HUES64 (cell line): Measurements from ENCODE around the gene DLG2.

Experiments
- H3K27ac ChIP-seq: 2 replicates; pipeline ENCODE4 v1.7.0; 2013; ENCODE audit warnings: low read depth, low read length, inconsistent platforms
- H3K27me3 ChIP-seq: 2 replicates; pipeline ENCODE4 v1.6.1; 2013; ENCODE audit warnings: mild to moderate bottlenecking, low read length; ENCODE audit not compliant: insufficient read depth
- H3K36me3 ChIP-seq: 2 replicates; pipeline ENCODE4 v1.6.1; 2013; ENCODE audit warnings: mild to moderate bottlenecking, low read length; ENCODE audit not compliant: insufficient read depth
- H3K4me1 ChIP-seq: 2 replicates; pipeline ENCODE4 v1.6.1; 2013; ENCODE audit warnings: mild to moderate bottlenecking, low read length, moderate library complexity; ENCODE audit not compliant: insufficient read depth
- H3K4me3 ChIP-seq: 2 replicates; pipeline ENCODE4 v1.5.1; 2013; ENCODE audit warnings: mild to moderate bottlenecking, low read length, moderate library complexity
- H3K9ac ChIP-seq: 2 replicates; pipeline ENCODE4 v1.6.1; 2013; ENCODE audit warnings: mild to moderate bottlenecking, low read depth, low read length
- H3K9me3 ChIP-seq: 2 replicates; pipeline ENCODE4 v1.6.1; 2013; ENCODE audit warnings: low read depth, low read length; ENCODE audit not compliant: insufficient read depth
- WGBS: fragments of 150-250, 120-280 bp; methylation state at CpG from one replicate; pipeline ENCODE4 v1.1.7; 2013; ENCODE audit warnings: missing lambda C conversion rate; 5-methylcytosine and 5-hydroxymethylcytosine counted together

DLG2 gene

GRCh38 chr11:83951521-83951920, 1675.6 kb downstream of the DLG2 start:
- no peak overlapping the region; the same call in 1 of the 2 replicates for H3K27ac ChIP-seq
- H3K4me3 ChIP-seq: no peak overlapping the region
- WGBS: 86% methylated on average over 1 of the region's 1 CpG

GRCh38 chr11:83948200-83948599, 1678.9 kb downstream of the DLG2 start:
- Histone ChIP-seq H3K9me3 (no peaks in the 10 kb centered on the region), H3K4me3 (no peak overlapping the region), H3K27ac (no peak overlapping the region), H3K4me1 (peaks cover 23% of the 10 kb centered on the region), H3K27me3 (no peaks in the 10 kb centered on the region), H3K36me3 (no peaks in the 10 kb centered on the region), H3K9ac (no peak overlapping the region)

More at GRCh38 chr11:83951521-83951920, 1675.6 kb downstream of the DLG2 start:
- no peaks in the 10 kb centered on the region for H3K27me3 ChIP-seq
- no peak overlapping the region for H3K9ac ChIP-seq
- no peaks in the 10 kb centered on the region for H3K36me3 ChIP-seq
- H3K4me1 ChIP-seq: peaks cover 23% of the 10 kb centered on the region
- no peaks in the 10 kb centered on the region for H3K9me3 ChIP-seq

- no peak overlapping the region for H3K4me3 ChIP-seq
- no peak overlapping the region for H3K27ac ChIP-seq
- peaks cover 17% of the 10 kb centered on the region for H3K4me1 ChIP-seq
- no peak overlapping the region for H3K9ac ChIP-seq
- no peaks in the 10 kb centered on the region for H3K27me3 ChIP-seq
- WGBS: 91% methylated on average over 7 of the region's 7 CpGs
- no peaks in the 10 kb centered on the region for H3K36me3 ChIP-seq
- no peaks in the 10 kb centered on the region for H3K9me3 ChIP-seq
These were observed 1681.2 kb downstream of the DLG2 start for GRCh38 chr11:83945976-83946375.

- WGBS: no CpG with 5 or more reads among the region's 1 CpG
- Histone ChIP-seq H3K27ac (no peak overlapping the region), H3K27me3 (no peaks in the 10 kb centered on the region), H3K4me3 (no peak overlapping the region), H3K36me3 (no peaks in the 10 kb centered on the region), H3K9me3 (no peaks in the 10 kb centered on the region), H3K9ac (no peak overlapping the region), H3K4me1 (no peaks in the 10 kb centered on the region)
These were observed 1686.1 kb downstream of the DLG2 start for GRCh38 chr11:83941050-83941449.

- no peak overlapping the region for H3K9ac ChIP-seq
- no peaks in the 10 kb centered on the region for H3K36me3 ChIP-seq
- no peaks in the 10 kb centered on the region for H3K4me1 ChIP-seq
- no peak overlapping the region for H3K4me3 ChIP-seq
- H3K27ac ChIP-seq: no peak overlapping the region
- WGBS: 62% methylated on average over 1 of the region's 1 CpG
- H3K9me3 ChIP-seq: no peaks in the 10 kb centered on the region
- no peaks in the 10 kb centered on the region for H3K27me3 ChIP-seq
These were observed 1689.0 kb downstream of the DLG2 start for GRCh38 chr11:83938148-83938547.

GRCh38 chr11:83933008-83933407, 1694.1 kb downstream of the DLG2 start:
- Histone ChIP-seq H3K9me3 (no peaks in the 10 kb centered on the region), H3K9ac (no peak overlapping the region), H3K4me3 (no peak overlapping the region), H3K27me3 (no peaks in the 10 kb centered on the region), H3K36me3 (no peaks in the 10 kb centered on the region), H3K4me1 (no peaks in the 10 kb centered on the region), H3K27ac (no peak overlapping the region)
- 98% methylated on average over 3 of the region's 3 CpGs for WGBS

GRCh38 chr11:83927422-83927821, 1699.7 kb downstream of the DLG2 start:
- H3K36me3 ChIP-seq: no peaks in the 10 kb centered on the region
- H3K4me1 ChIP-seq: no peaks in the 10 kb centered on the region
- no peaks in the 10 kb centered on the region for H3K9me3 ChIP-seq
- no peaks in the 10 kb centered on the region for H3K27me3 ChIP-seq
- no peak overlapping the region for H3K4me3 ChIP-seq
- no peak overlapping the region for H3K9ac ChIP-seq
- no peak overlapping the region for H3K27ac ChIP-seq
- WGBS: 96% methylated on average over 1 of the region's 1 CpG

GRCh38 chr11:83924795-83925542, 1702.2 kb downstream of the DLG2 start:
- H3K36me3 ChIP-seq: no peaks in the 10 kb centered on the region
- WGBS: 94% methylated on average over 6 of the region's 6 CpGs
- no peak overlapping the region for H3K4me3 ChIP-seq
- no peaks in the 10 kb centered on the region for H3K9me3 ChIP-seq
- H3K9ac ChIP-seq: no peak overlapping the region
- H3K27me3 ChIP-seq: no peaks in the 10 kb centered on the region
- H3K27ac ChIP-seq: no peak overlapping the region
- no peaks in the 10 kb centered on the region for H3K4me1 ChIP-seq

- H3K9me3 ChIP-seq: no peaks in the 10 kb centered on the region
- no peak overlapping the region for H3K27ac ChIP-seq
- no peak overlapping the region for H3K9ac ChIP-seq
- no peaks in the 10 kb centered on the region for H3K36me3 ChIP-seq
- no peak overlapping the region for H3K4me3 ChIP-seq
- H3K27me3 ChIP-seq: no peaks in the 10 kb centered on the region
- H3K4me1 ChIP-seq: no peaks in the 10 kb centered on the region
- 88% methylated on average over 1 of the region's 1 CpG for WGBS
These were observed 1703.2 kb downstream of the DLG2 start for GRCh38 chr11:83923961-83924360.

- no peak overlapping the region for H3K27ac ChIP-seq
- H3K27me3 ChIP-seq: no peaks in the 10 kb centered on the region
- 94% methylated on average over 1 of the region's 1 CpG for WGBS
- H3K36me3 ChIP-seq: no peaks in the 10 kb centered on the region
- no peaks in the 10 kb centered on the region for H3K4me1 ChIP-seq
- no peaks in the 10 kb centered on the region for H3K9me3 ChIP-seq
- H3K9ac ChIP-seq: no peak overlapping the region
- no peak overlapping the region for H3K4me3 ChIP-seq
These were observed 1704.2 kb downstream of the DLG2 start for GRCh38 chr11:83922953-83923352.

- Histone ChIP-seq H3K9me3 (no peaks in the 10 kb centered on the region), H3K36me3 (no peaks in the 10 kb centered on the region), H3K9ac (no peak overlapping the region), H3K27ac (no peak overlapping the region), H3K27me3 (no peaks in the 10 kb centered on the region), H3K4me3 (no peak overlapping the region), H3K4me1 (no peaks in the 10 kb centered on the region)
- 79% methylated on average over 3 of the region's 4 CpGs for WGBS
These were observed 1704.8 kb downstream of the DLG2 start for GRCh38 chr11:83922318-83922717.
